GM12874 (cell line): ENCODE measurements around the gene SLC1A4.

Experiments used
- CTCF ChIP-seq: IDR thresholded peaks from 2 replicates; pipeline ENCODE4 v1.5.1; 2011; ENCODE audit warnings: low read depth, mild to moderate bottlenecking, control low read depth, low read length, moderate library complexity; ENCODE audit not compliant: insufficient read depth

SLC1A4 gene

GRCh38 chr2:65053199-65053598 lies 64.0 kb downstream of the SLC1A4 start:
- TF ChIP-seq CTCF = no peak

GRCh38 chr2:65054749-65055421 lies 65.7 kb downstream of the SLC1A4 start:
- no peak for TF ChIP-seq CTCF

- TF ChIP-seq CTCF = no peak
Observed at GRCh38 chr2:65055422-65056214, 66.4 kb downstream of the SLC1A4 start.

- TF ChIP-seq CTCF = no peak
Observed at GRCh38 chr2:65056215-65057053, 67.2 kb downstream of the SLC1A4 start, which contains the start of gene CEP68. TSS of gene CEP68 (plus strand) at chr2:65056416. CDS start at chr2:65069445, 13,029 bp downstream.

GRCh38 chr2:65057054-65057375 lies 67.8 kb downstream of the SLC1A4 start:
- TF ChIP-seq CTCF = no peak

GRCh38 chr2:65057391-65058052 lies 68.3 kb downstream of the SLC1A4 start:
- no peak for TF ChIP-seq CTCF
